C1 segment of cervical spinal cord (tissue), 14 donors: Measurements from ENCODE around the gene RUNX2.

Experiments
- DNase-seq, 14 donors: peaks; one replicate each; lab custom pipeline; 2025; lab: John Stamatoyannopoulos, UW

RUNX2 gene

DNA sequence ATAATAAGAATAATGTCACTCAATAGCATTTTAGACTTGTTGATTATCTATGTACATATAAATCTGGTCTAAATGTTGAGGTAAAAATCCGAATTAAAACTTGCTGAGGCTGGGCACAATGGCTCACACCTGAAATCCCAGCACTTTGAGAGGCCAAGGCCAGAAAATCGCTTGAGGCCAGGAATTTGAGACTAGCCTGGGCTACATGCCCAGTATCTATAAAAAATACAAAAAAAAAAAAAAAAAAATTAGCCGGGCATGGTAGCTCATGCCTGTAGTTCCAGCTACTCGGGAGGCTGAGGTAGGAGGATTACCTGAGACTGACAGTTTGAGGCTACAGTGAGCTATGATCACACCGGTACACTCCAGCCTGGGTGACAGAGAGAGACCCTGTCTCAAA, 83.8 kb downstream of the RUNX2 start:
- DNase-seq, result no peak

DNA sequence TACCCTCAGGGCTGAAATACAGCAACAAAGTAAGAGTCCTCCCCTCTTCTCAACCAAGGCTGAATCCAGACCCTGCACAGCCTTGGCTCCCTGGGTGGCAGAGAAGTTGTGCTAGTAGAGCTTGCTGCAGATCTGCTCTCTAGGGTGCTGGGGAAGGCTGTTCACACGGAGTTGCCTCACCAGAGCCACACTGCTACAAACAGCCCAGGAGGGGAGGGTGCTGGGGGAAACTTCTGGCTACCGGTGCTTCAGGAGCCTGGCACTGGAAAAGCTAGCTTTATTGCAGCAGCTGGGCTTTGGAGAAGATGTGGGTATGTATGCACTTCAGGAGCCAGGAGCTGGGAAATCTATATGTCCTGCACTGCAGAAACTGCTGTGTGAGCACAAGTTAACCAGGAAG, 87.2 kb downstream of the RUNX2 start:
- no peak for DNase-seq

DNA sequence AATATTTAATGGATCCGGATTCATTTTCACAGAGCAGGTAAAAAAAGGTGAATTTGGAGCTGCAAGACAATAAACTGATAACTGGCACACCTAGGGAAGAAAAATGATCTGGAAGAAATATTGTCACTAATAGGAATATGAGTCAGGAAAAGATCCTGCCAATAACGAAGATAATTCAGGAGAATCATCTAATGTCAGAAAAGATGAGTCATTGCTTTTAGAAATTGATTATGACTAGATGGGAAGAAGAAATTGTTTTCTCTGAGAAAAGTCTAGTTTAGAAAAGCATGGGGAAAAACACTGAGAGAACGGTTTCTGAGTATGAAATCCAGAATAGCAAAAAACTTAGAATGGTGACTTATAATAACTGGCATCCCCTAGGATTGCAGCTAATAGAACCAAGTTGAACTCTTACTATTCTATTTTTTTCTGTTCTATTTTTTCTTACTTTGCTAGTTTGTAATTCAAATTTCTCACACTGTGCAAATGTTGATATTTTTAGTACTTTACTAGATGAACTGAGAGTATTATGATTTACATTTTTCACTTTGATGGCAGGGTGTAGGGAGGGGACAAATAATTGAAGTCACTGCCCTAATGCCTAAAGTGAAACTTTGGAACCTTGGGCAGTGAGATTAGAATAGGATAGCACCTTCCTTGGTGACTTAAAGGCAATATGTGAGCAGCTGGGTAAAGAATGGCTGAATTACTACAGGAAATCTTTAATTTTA, 87.8 kb downstream of the RUNX2 start:
- DNase-seq, result no peak

DNA sequence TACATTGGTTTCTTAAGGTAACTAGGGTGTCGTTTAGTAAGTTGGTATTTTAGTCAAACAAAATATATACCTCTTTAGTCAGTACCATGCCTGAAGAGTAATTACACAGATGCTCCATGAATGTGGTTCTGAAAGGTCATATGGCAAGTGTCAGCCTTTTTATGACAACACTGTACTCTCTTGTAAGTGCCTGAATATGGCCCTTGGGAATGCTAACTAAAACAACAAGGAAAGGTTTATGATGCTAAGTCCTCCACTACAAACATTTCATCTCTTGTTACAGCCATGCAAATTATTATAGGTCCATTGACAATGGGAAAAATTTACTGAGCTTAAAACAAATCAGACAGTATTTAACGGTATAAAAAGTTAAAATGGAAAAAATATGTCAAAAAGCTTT, 88.6 kb downstream of the RUNX2 start:
- DNase-seq, result no peak

DNA sequence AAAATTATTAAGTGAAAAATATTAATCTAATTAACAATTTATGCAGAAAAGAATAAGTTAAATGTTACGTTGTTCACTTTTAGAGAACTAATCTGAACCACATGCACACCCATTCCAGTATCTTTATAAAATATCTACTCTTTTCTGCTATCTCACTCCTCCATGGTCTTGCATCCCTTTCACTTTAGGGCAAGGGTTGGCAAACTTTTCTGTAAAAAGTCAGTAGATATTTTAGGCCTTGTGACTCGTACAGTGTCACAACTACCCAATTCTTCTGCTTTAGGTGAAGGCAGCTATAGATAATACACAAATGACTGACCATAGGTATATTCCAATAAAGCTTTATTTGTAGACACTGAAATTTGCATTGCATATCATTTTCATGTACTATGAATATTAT, 89.3 kb downstream of the RUNX2 start:
- no peak for DNase-seq

DNA sequence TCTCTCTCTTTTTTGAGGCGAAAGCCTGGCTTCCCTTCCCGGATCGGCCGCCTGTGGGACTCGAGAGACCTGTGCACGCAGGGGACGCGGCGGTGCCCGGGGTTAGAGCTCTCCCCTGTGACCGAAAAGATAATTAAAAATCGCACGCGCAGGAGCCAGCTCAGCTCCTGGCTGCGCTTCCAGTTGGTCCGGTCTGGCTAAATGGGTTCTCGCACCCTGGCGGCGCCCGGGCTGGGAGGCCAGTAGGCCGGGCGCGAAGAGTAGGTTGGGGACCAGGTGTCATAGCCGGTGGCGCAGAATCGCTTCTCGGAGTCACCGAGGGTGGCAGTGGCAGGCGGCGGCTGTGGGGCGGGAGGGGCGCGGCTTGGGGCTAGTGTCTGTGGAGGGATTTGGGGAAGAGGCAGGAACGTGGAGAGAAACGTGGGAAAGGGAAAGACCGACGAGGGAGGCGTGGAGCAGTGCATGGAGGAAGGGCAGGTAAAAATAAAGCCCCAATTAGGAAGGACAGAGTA, 91.5 kb downstream of the RUNX2 start:
- peak in 8 of 14 donors; percentile 2 to 40 (median 30) for DNase-seq

DNA sequence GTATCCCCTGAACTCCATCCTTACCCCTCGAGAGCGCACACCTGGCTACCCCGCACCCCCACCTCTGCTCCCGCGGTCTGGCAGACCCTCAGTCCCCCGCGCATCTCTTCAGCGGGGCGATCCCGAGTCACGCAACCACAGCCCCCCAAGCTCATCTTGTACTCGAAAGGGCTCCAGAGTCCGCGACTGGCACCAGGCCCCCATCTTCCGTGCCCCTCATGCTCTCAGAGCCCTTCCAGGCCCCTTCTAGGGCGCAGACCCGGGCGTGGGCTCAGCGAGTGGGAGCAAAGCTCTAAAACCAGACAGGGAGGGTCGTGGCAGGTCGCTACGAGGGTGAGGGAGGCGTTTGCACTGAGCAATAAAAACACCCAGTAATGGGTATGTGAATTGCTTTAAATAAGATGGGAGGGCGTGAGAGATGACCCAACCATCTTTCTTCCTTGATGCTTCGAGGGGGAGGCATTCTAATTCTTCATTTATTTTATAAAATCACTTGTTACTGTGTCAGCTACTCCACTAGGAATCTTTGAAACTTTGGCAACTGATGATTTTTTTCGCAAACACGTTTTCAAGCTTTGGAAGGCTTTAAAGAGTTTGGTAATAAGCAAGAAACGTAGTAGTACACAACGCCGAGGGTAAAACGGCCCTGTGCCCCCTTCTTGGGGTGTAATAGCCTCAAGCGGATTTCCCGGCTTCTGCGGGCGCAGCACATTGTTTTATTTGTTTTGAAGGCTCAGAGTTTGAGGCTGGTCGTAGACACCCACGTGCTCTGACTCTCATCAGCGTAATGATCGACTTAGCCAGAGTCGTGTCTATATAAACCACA, 92.2 kb downstream of the RUNX2 start:
- peak in 5 of 14 donors; percentile 2 to 16 (median 3) for DNase-seq

GRCh38 chr6:45420909-45421708, 93.0 kb downstream of the RUNX2 start:
- no peak for DNase-seq

- DNase-seq, result peak in 11 of 14 donors; percentile 10 to 79 (median 59)
Observed at GRCh38 chr6:45421709-45422502, 93.8 kb downstream of the RUNX2 start.

GRCh38 chr6:45422503-45423110, 94.5 kb downstream of the RUNX2 start:
- peak in 5 of 14 donors; percentile 35 to 74 (median 44) for DNase-seq

GRCh38 chr6:45423111-45423823, 95.1 kb downstream of the RUNX2 start:
- DNase-seq, result peak in 5 of 14 donors; percentile 22 to 74 (median 33)

GRCh38 chr6:45423824-45424450, 95.8 kb downstream of the RUNX2 start:
- DNase-seq, result peak in 4 of 14 donors; percentile 14 to 51 (median 38)

GRCh38 chr6:45424451-45424861, 96.3 kb downstream of the RUNX2 start:
- peak in 2 of 14 donors; percentile 20 to 48 for DNase-seq

- DNase-seq, result no peak
Observed at GRCh38 chr6:45426251-45426650, 98.1 kb downstream of the RUNX2 start.

- DNase-seq, result no peak
Observed at GRCh38 chr6:45427726-45428125, 99.6 kb downstream of the RUNX2 start.

GRCh38 chr6:45428727-45429126, 100.6 kb downstream of the RUNX2 start:
- DNase-seq, result no peak

GRCh38 chr6:45430590-45431202, 102.6 kb downstream of the RUNX2 start:
- no peak for DNase-seq

DNA sequence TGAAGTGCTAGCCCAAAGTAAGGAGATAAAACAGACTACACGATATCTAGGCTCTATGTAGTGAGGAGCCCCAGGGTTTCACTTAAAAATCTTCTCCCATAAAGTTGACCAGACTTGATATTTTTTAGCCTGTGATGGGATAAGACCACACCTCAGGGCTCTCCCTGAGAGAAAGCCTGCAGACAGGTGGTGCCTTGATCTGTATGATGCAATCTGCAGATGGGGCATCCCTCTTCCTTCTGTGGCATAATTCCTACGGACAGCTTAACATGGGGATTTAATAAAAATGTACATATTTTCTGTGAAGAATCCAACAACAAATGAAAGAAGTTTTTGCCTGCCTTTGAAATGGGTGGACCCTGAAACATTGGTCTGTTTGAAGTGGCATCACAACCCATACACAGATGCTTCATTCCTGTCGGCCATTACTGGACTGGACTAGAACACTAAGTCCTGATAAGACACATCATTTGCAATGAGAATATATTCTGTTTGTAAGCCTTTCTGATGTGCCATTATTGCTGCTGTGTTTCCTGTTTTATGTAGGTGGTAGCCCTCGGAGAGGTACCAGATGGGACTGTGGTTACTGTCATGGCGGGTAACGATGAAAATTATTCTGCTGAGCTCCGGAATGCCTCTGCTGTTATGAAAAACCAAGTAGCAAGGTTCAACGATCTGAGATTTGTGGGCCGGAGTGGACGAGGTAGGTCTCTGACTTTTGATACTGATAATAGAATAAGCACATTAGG, 103.4 kb downstream of the RUNX2 start:
- DNase-seq, result no peak
